Measurements from ENCODE around the gene DIAPH1.

DIAPH1 gene

DNA sequence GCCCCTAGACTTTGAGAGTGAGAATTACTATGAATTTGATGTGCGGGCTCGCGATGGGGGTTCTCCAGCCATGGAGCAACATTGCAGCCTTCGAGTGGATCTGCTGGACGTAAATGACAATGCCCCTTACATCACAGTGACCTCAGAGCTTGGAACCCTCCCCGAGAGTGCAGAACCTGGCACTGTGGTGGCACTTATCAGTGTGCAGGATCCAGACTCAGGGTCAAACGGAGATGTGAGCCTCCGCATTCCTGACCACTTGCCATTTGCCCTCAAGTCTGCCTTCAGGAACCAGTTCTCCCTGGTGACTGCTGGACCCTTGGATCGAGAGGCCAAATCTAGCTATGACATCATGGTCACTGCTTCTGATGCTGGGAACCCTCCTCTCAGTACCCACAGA is 132.7 kb downstream of the DIAPH1 start:
- no peaks in the 10 kb centered on the region for H3K79me2 ChIP-seq (ENCODE audit: low read length)
- no peak overlapping the region for H3K9ac ChIP-seq (ENCODE audit: low read length)
- no peak for TF ChIP-seq EZH2phosphoT487 (IDR thresholded peaks at IDR 0.05; ENCODE audit: low read depth)
- TF ChIP-seq, protein P1, sequence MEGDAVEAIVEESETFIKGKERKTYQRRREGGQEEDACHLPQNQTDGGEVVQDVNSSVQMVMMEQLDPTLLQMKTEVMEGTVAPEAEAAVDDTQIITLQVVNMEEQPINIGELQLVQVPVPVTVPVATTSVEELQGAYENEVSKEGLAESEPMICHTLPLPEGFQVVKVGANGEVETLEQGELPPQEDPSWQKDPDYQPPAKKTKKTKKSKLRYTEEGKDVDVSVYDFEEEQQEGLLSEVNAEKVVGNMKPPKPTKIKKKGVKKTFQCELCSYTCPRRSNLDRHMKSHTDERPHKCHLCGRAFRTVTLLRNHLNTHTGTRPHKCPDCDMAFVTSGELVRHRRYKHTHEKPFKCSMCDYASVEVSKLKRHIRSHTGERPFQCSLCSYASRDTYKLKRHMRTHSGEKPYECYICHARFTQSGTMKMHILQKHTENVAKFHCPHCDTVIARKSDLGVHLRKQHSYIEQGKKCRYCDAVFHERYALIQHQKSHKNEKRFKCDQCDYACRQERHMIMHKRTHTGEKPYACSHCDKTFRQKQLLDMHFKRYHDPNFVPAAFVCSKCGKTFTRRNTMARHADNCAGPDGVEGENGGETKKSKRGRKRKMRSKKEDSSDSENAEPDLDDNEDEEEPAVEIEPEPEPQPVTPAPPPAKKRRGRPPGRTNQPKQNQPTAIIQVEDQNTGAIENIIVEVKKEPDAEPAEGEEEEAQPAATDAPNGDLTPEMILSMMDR (IDR thresholded peaks at IDR 0.05; ENCODE audit: low read depth, low read length), result no peak
- no peaks in the 10 kb centered on the region for H3K36me3 ChIP-seq (replicated peaks; ENCODE audit: low read depth, low read length)
- H3K27ac ChIP-seq (ENCODE audit: low read length), result no peak overlapping the region
- no peaks in the 10 kb centered on the region for H4K20me1 ChIP-seq (ENCODE audit: insufficient read depth, low read length)
- no peak overlapping the region for H2AFZ ChIP-seq (ENCODE audit: low read depth, low read length)
- H3K4me3 ChIP-seq (ENCODE audit: low read length), result no peak overlapping the region
- peaks cover 13% of the 10 kb centered on the region for H3K27me3 ChIP-seq (ENCODE audit: low read depth, low read length)
- H3K9me3 ChIP-seq (ENCODE audit: insufficient read depth, low read length), result no peaks in the 10 kb centered on the region
- H3K4me2 ChIP-seq (ENCODE audit: low read length), result no peak overlapping the region
- no peaks in the 10 kb centered on the region for H3K4me1 ChIP-seq (ENCODE audit: low read length)

DNA sequence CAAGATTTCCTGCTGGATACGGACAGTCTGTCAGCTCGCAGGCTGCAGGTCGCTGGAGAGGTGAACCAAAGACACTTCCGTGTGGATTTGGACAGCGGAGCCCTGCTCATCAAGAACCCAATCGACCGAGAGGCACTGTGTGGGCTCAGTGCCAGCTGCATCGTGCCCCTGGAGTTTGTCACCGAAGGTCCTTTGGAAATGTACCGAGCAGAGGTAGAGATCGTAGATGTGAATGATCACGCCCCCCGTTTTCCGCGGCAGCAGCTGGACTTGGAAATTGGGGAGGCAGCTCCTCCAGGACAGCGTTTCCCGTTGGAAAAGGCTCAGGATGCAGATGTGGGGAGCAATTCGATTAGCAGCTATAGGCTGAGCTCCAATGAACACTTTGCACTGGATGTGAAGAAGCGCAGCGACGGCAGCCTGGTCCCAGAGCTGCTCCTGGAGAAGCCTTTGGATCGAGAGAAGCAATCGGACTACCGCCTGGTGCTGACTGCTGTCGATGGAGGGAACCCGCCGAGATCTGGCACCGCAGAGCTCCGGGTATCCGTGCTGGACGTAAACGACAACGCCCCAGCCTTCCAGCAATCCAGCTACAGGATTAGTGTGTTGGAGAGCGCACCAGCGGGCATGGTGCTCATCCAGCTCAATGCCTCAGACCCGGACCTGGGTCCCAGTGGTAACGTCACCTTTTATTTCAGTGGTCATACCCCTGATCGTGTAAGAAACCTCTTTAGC is 133.3 kb downstream of the DIAPH1 start:
- H2AFZ ChIP-seq (ENCODE audit: low read depth, low read length), result no peak overlapping the region
- no peaks in the 10 kb centered on the region for H3K9me3 ChIP-seq (ENCODE audit: insufficient read depth, low read length)
- no peak overlapping the region for H3K9ac ChIP-seq (ENCODE audit: low read length)
- H3K4me3 ChIP-seq (ENCODE audit: low read length), result peak overlapping the region; percentile 37; the same call in 1 of the 2 replicates
- no peaks in the 10 kb centered on the region for H3K36me3 ChIP-seq (replicated peaks; ENCODE audit: low read depth, low read length)
- no peaks in the 10 kb centered on the region for H3K79me2 ChIP-seq (ENCODE audit: low read length)
- H3K4me1 ChIP-seq (ENCODE audit: low read length), result no peaks in the 10 kb centered on the region
- peak overlapping the region; percentile 26; the same call in 1 of the 2 replicates for H3K4me2 ChIP-seq (ENCODE audit: low read length)
- no peaks in the 10 kb centered on the region for H4K20me1 ChIP-seq (ENCODE audit: insufficient read depth, low read length)
- H3K27ac ChIP-seq (ENCODE audit: low read length), result no peak overlapping the region
- TF ChIP-seq, protein P1 (IDR thresholded peaks at IDR 0.05; ENCODE audit: low read depth, low read length), result no peak
- no peak for TF ChIP-seq EZH2phosphoT487 (IDR thresholded peaks at IDR 0.05; ENCODE audit: low read depth)
- peaks cover 13% of the 10 kb centered on the region for H3K27me3 ChIP-seq (ENCODE audit: low read depth, low read length)

GRCh38 chr5:141484641-141485311 is 134.0 kb downstream of the DIAPH1 start, which contains the start of gene PCDHGC4:
TSS of gene PCDHGC4 (plus strand) at chr5:141485030. CDS start at chr5:141485174, 144 bp downstream.
- H3K9ac ChIP-seq (ENCODE audit: low read length), result no peak within 1 kb of the TSS
- no peaks in the 10 kb centered on the region for H3K36me3 ChIP-seq (replicated peaks; ENCODE audit: low read depth, low read length)
- peaks cover 13% of the 10 kb centered on the region for H3K27me3 ChIP-seq (ENCODE audit: low read depth, low read length)
- no peaks in the 10 kb centered on the region for H3K4me1 ChIP-seq (ENCODE audit: low read length)
- no peaks in the 10 kb centered on the region for H4K20me1 ChIP-seq (ENCODE audit: insufficient read depth, low read length)
- no peak within 1 kb of the TSS for H3K27ac ChIP-seq (ENCODE audit: low read length)
- H2AFZ ChIP-seq (ENCODE audit: low read depth, low read length), result no peak within 1 kb of the TSS
- H3K79me2 ChIP-seq (ENCODE audit: low read length), result no peaks in the 10 kb centered on the region
- no peaks in the 10 kb centered on the region for H3K9me3 ChIP-seq (ENCODE audit: insufficient read depth, low read length)
- H3K4me3 ChIP-seq (ENCODE audit: low read length), result peak within 1 kb of the TSS; percentile 37; the same call in 1 of the 2 replicates
- TF ChIP-seq EZH2phosphoT487 (IDR thresholded peaks at IDR 0.05; ENCODE audit: low read depth), result no peak
- TF ChIP-seq, protein P1 (IDR thresholded peaks at IDR 0.05; ENCODE audit: low read depth, low read length), result no peak
- H3K4me2 ChIP-seq (ENCODE audit: low read length), result peak within 1 kb of the TSS; percentile 26

DNA sequence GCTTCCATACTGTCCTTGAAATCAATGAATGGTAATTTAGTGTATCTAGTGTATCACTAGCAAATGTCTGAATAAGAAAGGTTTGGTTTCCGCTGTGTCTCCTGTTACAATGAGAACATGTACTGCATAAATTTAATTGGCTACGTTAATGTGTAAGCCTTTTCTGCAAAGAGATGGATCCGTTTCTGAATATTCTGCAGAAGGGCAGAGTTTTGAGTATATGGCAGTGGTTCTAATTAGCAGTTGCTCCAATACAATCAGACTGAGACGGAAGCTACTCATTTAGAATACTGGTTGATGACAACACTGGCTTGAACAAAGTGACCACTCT is 134.5 kb downstream of the DIAPH1 start:
- Histone ChIP-seq H3K9ac (ENCODE audit: low read length) (no peak overlapping the region), H3K36me3 (replicated peaks; ENCODE audit: low read depth, low read length) (no peaks in the 10 kb centered on the region), H3K4me3 (ENCODE audit: low read length) (peak overlapping the region; percentile 37; the same call in 1 of the 2 replicates), H3K79me2 (ENCODE audit: low read length) (no peaks in the 10 kb centered on the region), H3K9me3 (ENCODE audit: insufficient read depth, low read length) (no peaks in the 10 kb centered on the region), H3K27ac (ENCODE audit: low read length) (no peak overlapping the region), H3K4me1 (ENCODE audit: low read length) (no peaks in the 10 kb centered on the region), H2AFZ (ENCODE audit: low read depth, low read length) (no peak overlapping the region), H3K27me3 (ENCODE audit: low read depth, low read length) (peaks cover 13% of the 10 kb centered on the region), H3K4me2 (ENCODE audit: low read length) (peak overlapping the region; percentile 26; the same call in 1 of the 2 replicates), H4K20me1 (ENCODE audit: insufficient read depth, low read length) (no peaks in the 10 kb centered on the region)
- TF ChIP-seq, protein P1 (IDR thresholded peaks at IDR 0.05; ENCODE audit: low read depth, low read length), result no peak
- TF ChIP-seq EZH2phosphoT487 (IDR thresholded peaks at IDR 0.05; ENCODE audit: low read depth), result no peak

Data from OCI-LY3 (cell line).